Vagina (tissue), 2 donors: ENCODE results near the gene SLFNL1.

Experiments used
- POLR2A ChIP-seq, 2 donors: fragments of 450-650 bp; IDR thresholded peaks; one replicate each; pipeline ENCODE4 v1.6.1; 2017; ENCODE audit warnings: antibody characterized with exemption in 2 of 2, mild to moderate bottlenecking in 2 of 2, moderate library complexity in 2 of 2
- POLR2AphosphoS5 ChIP-seq, 2 donors: sonication (generic); formaldehyde crosslinking; IDR thresholded peaks; one replicate each; pipeline ENCODE4 v1.9.0; 2017; ENCODE audit warnings: antibody characterized with exemption in 2 of 2, mild to moderate bottlenecking in 2 of 2, low read depth in 1 of 2; ENCODE audit not compliant: insufficient read depth in 1 of 2
- TF ChIP-seq, protein P1 (sequence below), 3 experiments: fragments of 450-650 bp in 2 of 3; fragments of 200-600 bp in 1 of 3; sonication (generic) in 1 of 3; IDR thresholded peaks; one replicate each; pipeline ENCODE4 v1.5.1; 2017 to 2019; ENCODE audit warnings: antibody characterized with exemption in 3 of 3, mild to moderate bottlenecking in 2 of 3, moderate library complexity in 2 of 3

DNA sequence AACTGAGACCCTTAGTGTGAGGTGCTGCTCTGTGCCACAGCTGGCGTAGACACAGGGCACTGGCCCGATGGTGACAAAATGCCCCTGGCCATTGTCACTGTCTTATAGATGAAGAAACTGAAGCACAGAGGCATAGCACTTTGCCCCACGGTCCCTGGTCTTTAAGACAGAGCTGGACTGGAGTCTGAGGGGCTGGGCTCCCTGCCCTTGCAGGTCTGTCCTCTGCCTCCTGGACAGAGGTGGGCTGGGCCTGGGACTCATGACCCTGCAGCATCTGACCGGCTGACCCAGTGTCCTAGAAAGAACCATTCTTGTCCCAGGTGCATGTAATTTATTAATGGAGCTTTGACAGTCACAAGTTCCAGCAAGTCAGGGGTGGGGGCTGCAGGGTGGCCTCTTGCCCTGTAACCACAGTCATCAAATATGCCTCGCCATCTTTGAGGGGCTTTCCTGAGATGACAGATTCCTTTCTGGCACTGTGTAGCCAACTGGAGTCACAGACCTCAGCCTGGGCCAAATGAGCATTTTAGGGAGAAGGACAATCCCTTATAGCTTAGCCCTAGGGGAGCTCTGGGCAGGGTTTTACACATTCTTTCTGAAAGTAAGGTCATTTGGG, 6.1 kb downstream of the SLFNL1 start:
- TF ChIP-seq, protein P1, sequence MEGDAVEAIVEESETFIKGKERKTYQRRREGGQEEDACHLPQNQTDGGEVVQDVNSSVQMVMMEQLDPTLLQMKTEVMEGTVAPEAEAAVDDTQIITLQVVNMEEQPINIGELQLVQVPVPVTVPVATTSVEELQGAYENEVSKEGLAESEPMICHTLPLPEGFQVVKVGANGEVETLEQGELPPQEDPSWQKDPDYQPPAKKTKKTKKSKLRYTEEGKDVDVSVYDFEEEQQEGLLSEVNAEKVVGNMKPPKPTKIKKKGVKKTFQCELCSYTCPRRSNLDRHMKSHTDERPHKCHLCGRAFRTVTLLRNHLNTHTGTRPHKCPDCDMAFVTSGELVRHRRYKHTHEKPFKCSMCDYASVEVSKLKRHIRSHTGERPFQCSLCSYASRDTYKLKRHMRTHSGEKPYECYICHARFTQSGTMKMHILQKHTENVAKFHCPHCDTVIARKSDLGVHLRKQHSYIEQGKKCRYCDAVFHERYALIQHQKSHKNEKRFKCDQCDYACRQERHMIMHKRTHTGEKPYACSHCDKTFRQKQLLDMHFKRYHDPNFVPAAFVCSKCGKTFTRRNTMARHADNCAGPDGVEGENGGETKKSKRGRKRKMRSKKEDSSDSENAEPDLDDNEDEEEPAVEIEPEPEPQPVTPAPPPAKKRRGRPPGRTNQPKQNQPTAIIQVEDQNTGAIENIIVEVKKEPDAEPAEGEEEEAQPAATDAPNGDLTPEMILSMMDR (IDR thresholded peaks at IDR 0.05) = no peak
- TF ChIP-seq POLR2A (IDR thresholded peaks at IDR 0.05) (no peak), POLR2AphosphoS5 (IDR thresholded peaks at IDR 0.05; ENCODE audit: insufficient read depth in 1 of 2, low read depth in 1 of 2) (no peak)
